Effector memory CD4-positive, alpha-beta T cell (primary cell): ENCODE measurements around the gene ZSCAN25.
"Not testable (repeated sequence)": the region's sequence is repeated elsewhere in the genome, so short reads cannot be mapped to it uniquely, and the experiment has no call there.

ENCODE experiments used
- DNase-seq, 3 donors: peaks; one replicate each; pipeline ENCODE4 v3.0.0-alpha.2; 2020
- H3K27ac ChIP-seq: 2 replicates; pipeline ENCODE4 v1.7.0; 2013; ENCODE audit warnings: mild to moderate bottlenecking, low read length, moderate library complexity; ENCODE audit not compliant: insufficient read depth, poor library complexity, severe bottlenecking
- H3K27me3 ChIP-seq: replicated peaks from 2 replicates; pipeline ENCODE4 v1.7.0; 2013; ENCODE audit warnings: mild to moderate bottlenecking, low read length; ENCODE audit not compliant: insufficient read depth, control insufficient read depth, poor library complexity, severe bottlenecking
- H3K36me3 ChIP-seq: 2 replicates; pipeline ENCODE4 v1.7.0; 2013; ENCODE audit warnings: mild to moderate bottlenecking, low read length, moderate library complexity; ENCODE audit not compliant: control insufficient read depth, insufficient read depth
- H3K4me1 ChIP-seq: 2 replicates; pipeline ENCODE4 v1.7.0; 2013; ENCODE audit warnings: low read length, mild to moderate bottlenecking; ENCODE audit not compliant: control insufficient read depth, insufficient read depth, poor library complexity, severe bottlenecking
- H3K4me3 ChIP-seq: 2 replicates; pipeline ENCODE4 v1.7.0; 2013; ENCODE audit warnings: low read length, low read depth, mild to moderate bottlenecking; ENCODE audit not compliant: insufficient read depth, poor library complexity, severe bottlenecking
- H3K9me3 ChIP-seq: 2 replicates; pipeline ENCODE4 v1.7.0; 2013; ENCODE audit warnings: mild to moderate bottlenecking, low read length, moderate library complexity; ENCODE audit not compliant: control insufficient read depth
- total RNA-seq, 3 donors: gene quantifications; one replicate each; lab custom pipeline; 2026; lab: John Stamatoyannopoulos, UW

Gene ZSCAN25
- 39.6 to 62.7 (median 41.3) reads per million in 3 donors for total RNA-seq

- H3K36me3 ChIP-seq: peaks cover 31% of the 10 kb centered on the region
- DNase-seq: peak; percentile 71 to 78 (median 75)
- no peaks in the 10 kb centered on the region for H3K27me3 ChIP-seq
- peak within 1 kb of the TSS; percentile 85 for H3K27ac ChIP-seq
- H3K9me3 ChIP-seq: no peaks in the 10 kb centered on the region
- H3K4me1 ChIP-seq: no peaks in the 10 kb centered on the region
- H3K4me3 ChIP-seq: peak within 1 kb of the TSS; percentile 87
Measured at GRCh38 chr7:99616359-99617191, at the start of gene ZSCAN25. TSS of gene ZSCAN25 (plus strand) at chr7:99616946. CDS start at chr7:99619607, 2,661 bp downstream.

GRCh38 chr7:99568770-99569169 is 48.0 kb upstream of the ZSCAN25 start:
- DNase-seq, H3K4me1 ChIP-seq, H3K27me3 ChIP-seq, H3K27ac ChIP-seq, H3K4me3 ChIP-seq, H3K9me3 ChIP-seq: not testable (repeated sequence)
- H3K36me3 ChIP-seq: peaks cover 42% of the 10 kb centered on the region

GRCh38 chr7:99571768-99572167 is 45.0 kb upstream of the ZSCAN25 start:
- Histone ChIP-seq H3K36me3 (peaks cover 18% of the 10 kb centered on the region), H3K9me3 (no peaks in the 10 kb centered on the region), H3K4me1 (no peaks in the 10 kb centered on the region), H3K27ac (no peak overlapping the region), H3K27me3 (no peaks in the 10 kb centered on the region), H3K4me3 (no peak overlapping the region)
- no peak for DNase-seq

- no peaks in the 10 kb centered on the region for H3K27me3 ChIP-seq
- H3K9me3 ChIP-seq: no peaks in the 10 kb centered on the region
- no peaks in the 10 kb centered on the region for H3K4me1 ChIP-seq
- no peak overlapping the region for H3K4me3 ChIP-seq
- H3K27ac ChIP-seq: no peak overlapping the region
- H3K36me3 ChIP-seq: peaks cover 18% of the 10 kb centered on the region
- DNase-seq: no peak
Measured at GRCh38 chr7:99573257-99573656, 43.5 kb upstream of the ZSCAN25 start.

- no peaks in the 10 kb centered on the region for H3K27me3 ChIP-seq
- no peak for DNase-seq
- H3K36me3 ChIP-seq: peaks cover 13% of the 10 kb centered on the region
- H3K4me3 ChIP-seq: no peak overlapping the region
- peaks cover 11% of the 10 kb centered on the region for H3K4me1 ChIP-seq
- no peak overlapping the region for H3K27ac ChIP-seq
- H3K9me3 ChIP-seq: no peaks in the 10 kb centered on the region
Measured at GRCh38 chr7:99576251-99576650, 40.5 kb upstream of the ZSCAN25 start.

GRCh38 chr7:99579281-99579955 is 37.3 kb upstream of the ZSCAN25 start:
- Histone ChIP-seq H3K27me3 (no peaks in the 10 kb centered on the region), H3K27ac (no peak overlapping the region), H3K4me3 (peak overlapping the region; percentile 67), H3K36me3 (no peaks in the 10 kb centered on the region), H3K9me3 (no peaks in the 10 kb centered on the region), H3K4me1 (peaks cover 11% of the 10 kb centered on the region)
- DNase-seq: no peak

- Histone ChIP-seq H3K9me3 (no peaks in the 10 kb centered on the region), H3K4me1 (peaks cover 11% of the 10 kb centered on the region), H3K36me3 (no peaks in the 10 kb centered on the region), H3K27me3 (no peaks in the 10 kb centered on the region), H3K27ac (peak overlapping the region; percentile 38), H3K4me3 (peak overlapping the region; percentile 67)
- peak in 2 of 3 donors; percentile 22 to 27 for DNase-seq
Measured at GRCh38 chr7:99579956-99580777, 36.6 kb upstream of the ZSCAN25 start.

- not testable (repeated sequence) for H3K27me3 ChIP-seq, H3K9me3 ChIP-seq, DNase-seq, H3K36me3 ChIP-seq
- Histone ChIP-seq H3K4me1 (peaks cover 11% of the 10 kb centered on the region), H3K4me3 (peak overlapping the region; percentile 67), H3K27ac (peak overlapping the region; percentile 38)
Measured at GRCh38 chr7:99580778-99581332, 35.9 kb upstream of the ZSCAN25 start.

GRCh38 chr7:99588868-99589267 is 27.9 kb upstream of the ZSCAN25 start:
- DNase-seq: no peak
- H3K27ac ChIP-seq: no peak overlapping the region
- peaks cover 3% of the 10 kb centered on the region for H3K27me3 ChIP-seq
- H3K9me3 ChIP-seq: no peaks in the 10 kb centered on the region
- no peaks in the 10 kb centered on the region for H3K36me3 ChIP-seq
- H3K4me1 ChIP-seq: no peaks in the 10 kb centered on the region
- no peak overlapping the region for H3K4me3 ChIP-seq
